Adrenal gland (tissue), 12 donors: Measurements from ENCODE around the gene BLNK. TPM values are rescaled to one million over a fixed set of nuclear protein-coding genes. Genes with fewer than 3 reads are reported as not detected.

ENCODE experiments used
- DNase-seq, 7 donors: peaks; one replicate each; pipeline ENCODE4 v3.0.0-alpha.2; 2019 to 2020
- H3K27ac ChIP-seq, 5 donors: fragments of 200-600 bp; sonication (generic) in 4 of 5; 1 replicate in 3 of 5; 2 replicates in 2 of 5; pipeline versions ENCODE4 v1.5.1 to v1.8.0; 2016 to 2020; ENCODE audit warnings: mild to moderate bottlenecking in 1 of 5
- H3K27me3 ChIP-seq: fragments of 200-600 bp; 2 replicates; pipeline ENCODE4 v1.8.0; 2021
- H3K36me3 ChIP-seq, 2 donors: fragments of 200-600 bp; replicated peaks in 1 of 2; 1 replicate in 1 of 2; 2 replicates in 1 of 2; pipeline versions ENCODE4 v1.5.1 to v1.8.0; 2018 to 2022
- H3K4me1 ChIP-seq, 2 donors: fragments of 200-600 bp; replicated peaks in 1 of 2; 1 replicate in 1 of 2; 2 replicates in 1 of 2; pipeline versions ENCODE4 v1.5.1 to v1.8.0; 2018 to 2021
- H3K4me3 ChIP-seq, 4 donors: fragments of 200-600 bp; sonication (generic) in 3 of 4; one replicate each; pipeline ENCODE4 v1.5.1; 2016 to 2018
- H3K9me3 ChIP-seq, 3 donors: fragments of 200-600 bp; sonication (generic) in 1 of 3; replicated peaks in 1 of 3; 1 replicate in 2 of 3; 2 replicates in 1 of 3; pipeline versions ENCODE4 v1.5.1 to v1.8.0; 2016 to 2021
- CTCF ChIP-seq, 6 experiments: fragments of 450-650 bp in 4 of 6; fragments of 200-600 bp in 2 of 6; sonication (generic) in 1 of 6; IDR thresholded peaks; 1 replicate in 5 of 6; 2 replicates in 1 of 6; pipeline versions ENCODE4 v1.5.1 to v1.8.0; 2016 to 2021; ENCODE audit warnings: antibody characterized with exemption in 6 of 6, mild to moderate bottlenecking in 2 of 6, moderate library complexity in 1 of 6
- POLR2A ChIP-seq, 2 donors: fragments of 450-650 bp; IDR thresholded peaks; one replicate each; pipeline ENCODE4 v1.6.1; 2017; ENCODE audit warnings: antibody characterized with exemption in 2 of 2, mild to moderate bottlenecking in 2 of 2, moderate library complexity in 1 of 2
- WGBS, 4 donors: extraction: QIAGEN DNeasy Blood & Tissue Kit in 2 of 4; methylation state at CpG; one replicate each; pipeline versions ENCODE4 v1.1.5 to v1.1.7; 2013 to 2017; 5-methylcytosine and 5-hydroxymethylcytosine counted together
- intact Hi-C, 2 donors: fragments of 100-400 bp; cut with DNase I; formaldehyde crosslinking; loops; one replicate each; pipeline versions ENCODE4 v1.14.1 to v1.15.0; 2022 to 2023
- polyA plus RNA-seq, 3 donors: library from polyadenylated mRNA; stranded (reverse); fragments of 200-250 nt in 2 of 3; fragments of 350-450 nt in 1 of 3; fragmentation: Illumina TruSeq in 1 of 3; extraction: RNeasy Lipid Tissue Mini Kit (QIAGEN cat#74804) in 1 of 3; gene quantifications; one replicate each; pipeline ENCODE4 v1.2.3, GENCODE V29; 2013 to 2014
- total RNA-seq, 9 donors: library from RNA; depleted of rRNA in 4 of 9; stranded (reverse); fragments of >200 nt in 4 of 9; fragments of 120-200 nt in 1 of 9; fragmentation: NEBNext Ultra II Directional in 1 of 9; extraction: Animal tissue kit (Norgen Biotek cat#: 25700) in 1 of 9; gene quantifications; one replicate each; pipeline versions ENCODE4 v1.1.0 to v1.2.4, GENCODE V29; 2013 to 2023
- donor health status: healthy with polysubstance abuse.
- donor health status: Bipolar disorder and iron deficiency.
- donor health status: DM: yes; HTN: yes; CAD: no.
- donor health status: DM: no; HTN: no; CAD: no.
- donor health status: DM: no; HTN: no; CAD: no.
- donor health status: DM: yes; HTN: yes; CAD: no.

The BLNK gene
- total and polyA plus RNA-seq, 12 donors, result 0.72 to 8.5 (median 4.0) TPM

GRCh38 chr10:96188916-96189315, 82.5 kb downstream of the BLNK start:
- Histone ChIP-seq H3K4me3 (no peak overlapping the region), H3K9me3 (no peaks in the 10 kb centered on the region), H3K27me3 (no peaks in the 10 kb centered on the region), H3K4me1 (no peaks in the 10 kb centered on the region), H3K36me3 (no peaks in the 10 kb centered on the region), H3K27ac (no peak overlapping the region)
- TF ChIP-seq POLR2A (IDR thresholded peaks at IDR 0.05), result no peak
- TF ChIP-seq CTCF (IDR thresholded peaks at IDR 0.05), result no peak
- 65 to 73% (median 67%) methylated on average over 1 of the region's 1 CpG for WGBS, 4 donors
- DNase-seq, result no peak
- intact Hi-C loops, result no loop called here

GRCh38 chr10:96188421-96188820, 82.9 kb downstream of the BLNK start:
- intact Hi-C loops, result no loop called here
- Histone ChIP-seq H3K27ac (no peak overlapping the region), H3K27me3 (no peaks in the 10 kb centered on the region), H3K36me3 (no peaks in the 10 kb centered on the region), H3K4me1 (no peaks in the 10 kb centered on the region), H3K9me3 (no peaks in the 10 kb centered on the region), H3K4me3 (no peak overlapping the region)
- no peak for TF ChIP-seq POLR2A (IDR thresholded peaks at IDR 0.05)
- TF ChIP-seq CTCF (IDR thresholded peaks at IDR 0.05), result no peak
- no peak for DNase-seq
- 75 to 85% (median 81%) methylated on average over 2 of the region's 2 CpGs for WGBS, 4 donors

- no peak for DNase-seq
- H3K9me3 ChIP-seq, result peaks cover 0 to 20% (median 11%) of the 10 kb centered on the region in 3 donors
- H3K4me3 ChIP-seq, result no peak overlapping the region
- no peak for TF ChIP-seq POLR2A (IDR thresholded peaks at IDR 0.05)
- intact Hi-C loops, result no loop called here
- H3K36me3 ChIP-seq, result no peaks in the 10 kb centered on the region
- no peak overlapping the region for H3K27ac ChIP-seq
- no peaks in the 10 kb centered on the region for H3K27me3 ChIP-seq
- 95 to 100% (median 99%) methylated on average over 1 of the region's 1 CpG for WGBS, 4 donors
- no peaks in the 10 kb centered on the region for H3K4me1 ChIP-seq
Measured at GRCh38 chr10:96176985-96177384, 94.4 kb downstream of the BLNK start.

GRCh38 chr10:96172666-96173065, 98.7 kb downstream of the BLNK start:
- peaks cover 0 to 35% (median 33%) of the 10 kb centered on the region in 3 donors for H3K9me3 ChIP-seq
- intact Hi-C loops, result no loop called here

More at GRCh38 chr10:96172666-96173065, 98.7 kb downstream of the BLNK start:
- no peak overlapping the region for H3K4me3 ChIP-seq
- H3K36me3 ChIP-seq, result no peaks in the 10 kb centered on the region
- H3K27ac ChIP-seq, result no peak overlapping the region
- DNase-seq, result no peak
- WGBS, 4 donors, result 91 to 98% (median 93%) methylated on average over 1 of the region's 1 CpG
- no peaks in the 10 kb centered on the region for H3K4me1 ChIP-seq
- no peak for TF ChIP-seq CTCF (IDR thresholded peaks at IDR 0.05)
- no peak for TF ChIP-seq POLR2A (IDR thresholded peaks at IDR 0.05)
- H3K27me3 ChIP-seq, result no peaks in the 10 kb centered on the region
